ENCODE data around the gene GMNC. TPM values are rescaled to one million over a fixed set of nuclear protein-coding genes. Genes with fewer than 3 reads are reported as not detected.

Gene GMNC
- polyA plus RNA-seq, 2 donors, result not detected

DNA sequence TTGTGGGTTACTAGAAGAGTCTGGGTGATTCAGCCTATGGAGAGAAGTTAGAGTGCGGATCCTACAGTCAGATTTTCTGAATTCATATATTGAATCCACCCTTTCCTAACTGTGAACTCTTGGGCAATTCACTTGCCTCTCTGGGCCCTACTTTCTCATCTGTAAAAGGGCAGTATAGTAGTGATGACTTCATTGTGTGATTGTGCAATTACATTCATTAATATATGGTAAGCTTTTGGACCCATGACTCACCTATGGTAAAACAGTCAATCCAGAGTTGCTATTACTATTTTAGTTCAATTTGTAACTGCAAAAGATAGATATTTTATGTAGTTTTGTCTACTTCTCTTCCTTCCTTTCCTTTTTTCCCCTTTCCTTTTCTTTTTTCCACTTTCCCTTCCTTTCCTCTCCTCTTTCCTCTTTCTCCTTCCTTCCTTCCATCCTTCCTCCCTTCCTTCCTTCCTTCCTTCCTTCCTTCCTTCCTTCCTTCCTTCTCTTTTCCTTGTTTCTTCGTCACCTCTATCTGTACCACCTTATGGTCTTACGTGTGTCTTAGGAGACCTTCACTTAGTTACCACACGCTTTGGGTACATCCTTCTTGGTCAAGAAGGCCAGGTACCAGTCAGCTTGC is 37.0 kb downstream of the GMNC start:
- Histone ChIP-seq H3K27me3 (ENCODE audit: control insufficient read depth in 1 of 2, insufficient read depth in 2 of 2, low read length in 2 of 2) (no peaks in the 10 kb centered on the region), H3K36me3 (ENCODE audit: control insufficient read depth in 2 of 2, insufficient read depth in 2 of 2, low read length in 1 of 2) (no peaks in the 10 kb centered on the region), H3K27ac (ENCODE audit: low read depth in 2 of 2, low read length in 1 of 2) (no peak overlapping the region), H3K4me3 (ENCODE audit: low read depth in 1 of 2, low read length in 2 of 2) (no peak overlapping the region), H3K4me1 (ENCODE audit: control insufficient read depth in 2 of 2, insufficient read depth in 2 of 2, low read length in 1 of 2) (no peaks in the 10 kb centered on the region), H3K9me3 (ENCODE audit: control insufficient read depth in 2 of 2, insufficient read depth in 1 of 2, low read depth in 1 of 2, low read length in 1 of 2) (no peaks in the 10 kb centered on the region)
- 91 to 93% methylated on average over 4 of the region's 4 CpGs for WGBS, 2 donors

DNA sequence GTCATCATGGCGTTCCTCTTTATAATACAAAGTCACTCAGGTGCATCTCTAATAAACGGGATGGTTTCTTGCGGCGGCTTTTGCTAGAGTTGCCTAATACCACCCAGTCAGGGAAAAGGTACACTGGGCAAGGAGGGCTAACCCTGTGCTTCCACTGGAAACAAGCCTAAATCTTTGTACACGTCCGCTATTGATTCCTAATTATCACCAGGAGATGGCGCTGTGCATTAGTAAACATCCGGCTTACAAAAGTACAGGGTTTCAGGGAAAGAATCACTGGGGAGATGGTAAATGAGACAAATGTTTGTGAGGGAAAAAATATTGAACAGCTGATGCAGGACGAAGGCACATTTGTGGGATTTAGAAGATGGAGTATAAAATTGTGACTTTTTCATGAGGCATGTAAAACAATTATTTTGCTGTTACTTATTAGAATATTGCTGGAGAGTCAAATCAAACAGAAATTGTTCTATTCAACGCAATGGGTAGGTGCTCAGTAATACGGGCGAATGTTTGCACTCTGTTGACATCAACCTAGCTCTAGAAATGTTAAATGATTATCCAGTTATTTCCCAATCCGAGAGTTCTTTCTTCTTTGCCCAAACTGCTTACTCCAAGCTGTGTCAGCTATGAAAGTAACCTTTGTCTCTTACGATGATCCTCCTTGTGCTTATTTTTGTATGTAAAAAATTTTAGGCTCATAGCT is 50.6 kb downstream of the GMNC start:
- Histone ChIP-seq H3K27me3 (ENCODE audit: control insufficient read depth in 1 of 2, insufficient read depth in 2 of 2, low read length in 2 of 2) (no peaks in the 10 kb centered on the region), H3K9me3 (ENCODE audit: control insufficient read depth in 2 of 2, insufficient read depth in 1 of 2, low read depth in 1 of 2, low read length in 1 of 2) (no peaks in the 10 kb centered on the region), H3K4me1 (ENCODE audit: control insufficient read depth in 2 of 2, insufficient read depth in 2 of 2, low read length in 1 of 2) (no peaks in the 10 kb centered on the region), H3K27ac (ENCODE audit: low read depth in 2 of 2, low read length in 1 of 2) (no peak overlapping the region), H3K36me3 (ENCODE audit: control insufficient read depth in 2 of 2, insufficient read depth in 2 of 2, low read length in 1 of 2) (no peaks in the 10 kb centered on the region), H3K4me3 (ENCODE audit: low read depth in 1 of 2, low read length in 2 of 2) (no peak overlapping the region)
- WGBS, 2 donors, result 41 to 54% methylated on average over 14 of the region's 14 CpGs

DNA sequence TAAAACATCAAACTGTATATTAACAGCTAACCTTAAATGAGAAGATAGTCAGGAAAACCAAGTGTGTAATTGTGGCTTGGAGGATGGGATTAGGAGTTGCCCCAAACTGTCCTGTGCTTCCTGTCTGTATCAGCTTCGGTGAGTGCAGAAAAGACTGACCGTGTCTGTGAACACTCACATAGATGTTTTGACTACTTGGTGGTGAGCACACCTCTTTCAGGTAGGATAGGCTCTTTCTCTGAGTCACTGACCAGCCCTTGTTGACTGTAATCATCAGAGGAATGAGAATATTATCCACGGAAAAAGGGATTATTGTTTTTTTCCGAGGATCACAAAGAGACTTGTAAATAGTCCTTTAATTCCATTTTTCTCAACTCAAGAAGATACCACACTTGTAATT is 51.5 kb downstream of the GMNC start:
- 77 to 79% methylated on average over 4 of the region's 4 CpGs for WGBS, 2 donors
- no peaks in the 10 kb centered on the region for H3K27me3 ChIP-seq (ENCODE audit: control insufficient read depth in 1 of 2, insufficient read depth in 2 of 2, low read length in 2 of 2)
- H3K4me3 ChIP-seq (ENCODE audit: low read depth in 1 of 2, low read length in 2 of 2), result no peak overlapping the region
- H3K9me3 ChIP-seq (ENCODE audit: control insufficient read depth in 2 of 2, insufficient read depth in 1 of 2, low read depth in 1 of 2, low read length in 1 of 2), result no peaks in the 10 kb centered on the region
- no peak overlapping the region for H3K27ac ChIP-seq (ENCODE audit: low read depth in 2 of 2, low read length in 1 of 2)
- no peaks in the 10 kb centered on the region for H3K36me3 ChIP-seq (ENCODE audit: control insufficient read depth in 2 of 2, insufficient read depth in 2 of 2, low read length in 1 of 2)
- H3K4me1 ChIP-seq (ENCODE audit: control insufficient read depth in 2 of 2, insufficient read depth in 2 of 2, low read length in 1 of 2), result no peaks in the 10 kb centered on the region

DNA sequence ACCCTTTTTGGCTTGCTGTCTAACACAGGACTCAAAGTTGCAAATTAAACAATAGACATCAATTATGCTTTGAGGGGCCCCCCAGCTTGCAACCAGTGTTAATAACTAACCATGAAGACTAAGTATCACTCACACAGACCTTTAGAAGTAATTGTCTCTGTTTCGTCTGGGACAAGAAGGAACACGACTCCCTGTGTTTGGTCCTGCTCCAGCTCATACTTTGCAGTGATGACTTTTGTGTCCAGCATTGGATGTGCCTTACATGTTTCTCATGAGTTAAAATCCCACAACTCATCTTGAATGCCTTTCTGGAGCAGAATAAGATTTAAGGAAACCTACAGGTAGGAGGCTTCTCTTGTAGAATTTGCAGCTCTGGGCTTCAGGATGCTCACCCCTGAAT is 53.1 kb downstream of the GMNC start:
- Histone ChIP-seq H3K36me3 (ENCODE audit: control insufficient read depth in 2 of 2, insufficient read depth in 2 of 2, low read length in 1 of 2) (no peaks in the 10 kb centered on the region), H3K4me3 (ENCODE audit: low read depth in 1 of 2, low read length in 2 of 2) (no peak overlapping the region), H3K27ac (ENCODE audit: low read depth in 2 of 2, low read length in 1 of 2) (no peak overlapping the region), H3K27me3 (ENCODE audit: control insufficient read depth in 1 of 2, insufficient read depth in 2 of 2, low read length in 2 of 2) (no peaks in the 10 kb centered on the region), H3K4me1 (ENCODE audit: control insufficient read depth in 2 of 2, insufficient read depth in 2 of 2, low read length in 1 of 2) (no peaks in the 10 kb centered on the region), H3K9me3 (ENCODE audit: control insufficient read depth in 2 of 2, insufficient read depth in 1 of 2, low read depth in 1 of 2, low read length in 1 of 2) (no peaks in the 10 kb centered on the region)
- WGBS, 2 donors, result 35 to 52% methylated on average over 2 of the region's 2 CpGs

DNA sequence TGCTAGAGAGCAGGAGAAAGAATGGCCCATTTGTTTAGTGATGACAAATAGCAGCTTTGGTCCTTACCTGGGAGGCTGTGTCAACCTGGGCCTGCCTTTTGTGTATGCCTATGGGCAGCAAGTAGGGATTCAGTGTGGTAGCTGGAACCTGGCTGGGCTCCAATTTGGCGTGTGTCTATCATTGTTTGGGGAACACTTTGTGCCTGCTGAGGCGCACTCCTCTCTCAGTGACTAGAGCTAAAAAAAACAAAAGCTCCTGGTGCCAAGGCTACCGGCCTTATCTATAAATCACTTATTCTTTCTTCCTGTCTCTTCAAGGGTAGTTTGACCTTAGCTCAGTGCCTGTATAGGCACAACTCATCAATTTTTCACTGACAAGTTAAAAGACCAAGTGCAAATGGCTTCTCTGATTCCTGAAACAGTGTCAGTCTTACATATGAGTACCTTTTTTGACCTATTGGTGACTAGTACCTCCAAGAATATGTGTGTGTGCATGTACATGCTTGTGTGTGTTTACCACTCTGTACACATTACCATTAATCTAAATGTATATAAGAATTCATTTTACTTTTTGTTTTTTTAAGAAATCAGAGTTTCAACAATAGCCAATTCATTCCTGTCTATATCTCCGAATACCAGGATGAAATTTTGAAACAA is 54.6 kb downstream of the GMNC start:
- Histone ChIP-seq H3K9me3 (ENCODE audit: control insufficient read depth in 2 of 2, insufficient read depth in 1 of 2, low read depth in 1 of 2, low read length in 1 of 2) (no peaks in the 10 kb centered on the region), H3K27ac (ENCODE audit: low read depth in 2 of 2, low read length in 1 of 2) (no peak overlapping the region), H3K4me1 (ENCODE audit: control insufficient read depth in 2 of 2, insufficient read depth in 2 of 2, low read length in 1 of 2) (no peaks in the 10 kb centered on the region), H3K4me3 (ENCODE audit: low read depth in 1 of 2, low read length in 2 of 2) (no peak overlapping the region), H3K36me3 (ENCODE audit: control insufficient read depth in 2 of 2, insufficient read depth in 2 of 2, low read length in 1 of 2) (no peaks in the 10 kb centered on the region), H3K27me3 (ENCODE audit: control insufficient read depth in 1 of 2, insufficient read depth in 2 of 2, low read length in 2 of 2) (no peaks in the 10 kb centered on the region)
- 27 to 29% methylated on average over 4 of the region's 4 CpGs for WGBS, 2 donors
